NT2/D1 (cell line): ENCODE data around the gene PCNT.
"Not testable (repeated sequence)": the region's sequence is repeated elsewhere in the genome, so short reads cannot be mapped to it uniquely, and the experiment has no call there.

Source experiments
- DNase-seq: peaks from one replicate; pipeline ENCODE4 v3.0.0-alpha.2; 2011; ENCODE audit warnings: low read depth, low spot score
- H3K27me3 ChIP-seq: 2 replicates; pipeline ENCODE4 v1.6.0; 2011; ENCODE audit warnings: mild to moderate bottlenecking; ENCODE audit not compliant: insufficient read length, insufficient read depth
- H3K36me3 ChIP-seq: 2 replicates; pipeline ENCODE4 v1.6.1; 2011; ENCODE audit warnings: mild to moderate bottlenecking, low read length, mixed read lengths; ENCODE audit not compliant: insufficient read depth, insufficient read length
- H3K4me1 ChIP-seq: 2 replicates; pipeline ENCODE4 v1.5.1; 2011; ENCODE audit not compliant: insufficient read depth, insufficient read length
- H3K4me3 ChIP-seq: 2 replicates; pipeline ENCODE4 v1.5.1; 2011; ENCODE audit warnings: low read depth; ENCODE audit not compliant: insufficient read length
- H3K9ac ChIP-seq: 2 replicates; pipeline ENCODE4 v1.6.0; 2011; ENCODE audit warnings: low read depth; ENCODE audit not compliant: insufficient read length
- H3K9me3 ChIP-seq: 2 replicates; pipeline ENCODE4 v1.5.1; 2011; ENCODE audit warnings: mild to moderate bottlenecking, low read length; ENCODE audit not compliant: insufficient read depth
- SUZ12 ChIP-seq: IDR thresholded peaks from 2 replicates; pipeline ENCODE4 v1.6.1; 2011; ENCODE audit not compliant: insufficient read length, insufficient read depth; ENCODE audit errors: extremely low read depth
- YY1 ChIP-seq: IDR thresholded peaks from 2 replicates; pipeline ENCODE4 v1.6.1; 2011; ENCODE audit not compliant: insufficient read length, insufficient read depth
- ZNF274 ChIP-seq: IDR thresholded peaks from 2 replicates; pipeline ENCODE4 v1.6.1; 2011; ENCODE audit warnings: mild to moderate bottlenecking, low read depth, low read length

Gene PCNT

DNA sequence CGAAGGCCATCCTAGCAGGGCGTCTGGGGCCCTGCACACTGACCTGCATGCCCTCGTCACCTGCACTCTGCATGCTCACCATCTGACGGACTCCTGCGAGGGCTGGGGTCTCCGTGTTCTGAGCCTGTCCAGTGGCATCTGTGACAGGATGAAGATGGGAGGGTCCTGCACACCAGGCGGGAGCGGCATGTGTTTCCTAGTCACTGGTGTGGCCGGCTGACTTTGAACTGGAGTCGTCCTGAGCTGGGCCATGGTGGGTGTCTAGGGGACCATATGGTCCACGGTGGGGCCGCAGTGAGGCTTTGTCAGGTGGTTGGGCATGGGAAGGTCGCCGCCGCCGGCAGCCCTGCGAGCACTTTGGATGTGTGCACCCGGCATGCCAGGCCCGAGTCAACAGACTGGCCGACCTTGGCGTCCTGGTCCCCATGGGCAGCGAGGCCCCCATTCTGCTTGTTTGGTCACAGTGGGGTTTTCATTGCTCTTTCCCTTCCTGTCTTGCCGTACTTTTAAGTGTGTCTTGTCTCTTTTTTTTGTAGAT is 118.1 kb downstream of the PCNT start:
- Histone ChIP-seq H3K9ac (no peak overlapping the region), H3K27me3 (no peaks in the 10 kb centered on the region), H3K9me3 (no peaks in the 10 kb centered on the region), H3K4me3 (no peak overlapping the region), H3K4me1 (peaks cover 16% of the 10 kb centered on the region), H3K36me3 (peaks cover 90% of the 10 kb centered on the region)
- DNase-seq, result no peak
- TF ChIP-seq ZNF274 (no peak), YY1 (no peak), SUZ12 (no peak)

DNA sequence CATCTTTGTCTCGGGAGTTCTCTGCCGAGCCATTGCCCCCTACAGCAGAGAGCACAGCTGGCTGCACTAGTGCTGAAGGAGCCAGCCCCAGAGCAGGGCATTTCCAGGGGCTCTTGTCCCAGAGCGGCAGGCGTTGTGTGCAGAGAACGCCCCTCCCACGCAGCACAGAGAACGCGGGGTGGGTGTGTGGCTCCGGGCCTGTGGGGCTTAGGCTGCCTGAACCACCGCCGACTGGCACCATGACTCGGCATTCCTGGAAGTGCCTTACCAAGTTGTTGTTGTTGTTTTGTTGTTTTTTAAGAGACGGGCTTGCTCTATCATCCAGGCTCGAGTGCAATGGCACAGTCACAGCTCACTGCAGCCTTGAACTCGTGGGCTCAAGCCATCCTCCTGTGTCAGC is 119.0 kb downstream of the PCNT start:
- Histone ChIP-seq H3K4me3 (no peak overlapping the region), H3K9ac (no peak overlapping the region), H3K27me3 (no peaks in the 10 kb centered on the region), H3K4me1 (peaks cover 10% of the 10 kb centered on the region), H3K36me3 (peaks cover 85% of the 10 kb centered on the region), H3K9me3 (0 out of 2 replicates have a peak, but pooled peaks cover under 1% of the 10 kb centered on the region)
- no peak for DNase-seq
- TF ChIP-seq ZNF274, result no peak
- TF ChIP-seq YY1, result no peak
- no peak for TF ChIP-seq SUZ12

DNA sequence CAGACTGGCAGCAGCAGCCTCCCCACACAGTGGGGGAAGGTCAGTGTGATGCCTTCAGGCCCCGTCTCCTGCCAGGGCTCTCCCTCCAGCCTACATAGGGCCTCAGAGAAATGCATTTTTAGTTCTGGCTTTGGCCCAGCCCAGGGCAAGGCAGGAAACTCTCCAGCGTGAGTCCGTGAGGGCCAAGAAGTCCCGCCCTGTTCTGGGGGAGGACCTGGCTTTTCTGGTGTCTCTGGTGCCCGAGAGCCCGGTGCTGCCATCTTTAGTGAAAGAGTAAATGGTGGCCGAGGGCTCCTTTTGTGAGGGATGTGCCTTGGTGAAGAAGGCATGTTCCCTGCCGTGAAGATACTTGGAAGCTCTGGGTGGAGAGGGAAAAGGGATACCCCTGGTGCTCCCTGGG is 120.0 kb downstream of the PCNT start:
- TF ChIP-seq YY1 (no peak), SUZ12 (no peak), ZNF274 (no peak)
- peaks cover 10% of the 10 kb centered on the region; the same call in 1 of the 2 replicates for H3K9me3 ChIP-seq
- no peak for DNase-seq
- H3K4me1 ChIP-seq, result peaks cover 7% of the 10 kb centered on the region
- peaks cover 78% of the 10 kb centered on the region for H3K36me3 ChIP-seq
- H3K27me3 ChIP-seq, result no peaks in the 10 kb centered on the region
- no peak overlapping the region for H3K9ac ChIP-seq
- no peak overlapping the region for H3K4me3 ChIP-seq

DNA sequence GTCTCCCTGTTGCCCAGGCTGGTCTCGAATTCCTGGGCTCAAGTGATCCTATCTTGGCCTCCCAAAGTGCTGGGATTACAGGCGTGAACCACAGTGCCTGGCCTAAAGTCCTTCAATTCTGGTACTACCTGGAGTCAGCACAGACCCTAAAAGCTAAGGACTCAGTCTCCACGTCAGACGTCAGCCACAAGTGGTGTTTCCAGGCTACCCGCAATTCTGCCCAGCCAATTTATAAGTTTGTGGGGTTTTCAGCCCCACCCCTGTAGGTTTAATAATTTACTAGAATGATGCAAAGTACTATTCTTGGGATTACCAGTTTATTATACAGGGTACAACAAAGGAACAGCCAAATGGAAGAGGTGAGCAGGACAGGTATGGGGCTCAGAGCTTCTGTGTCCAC is 124.2 kb downstream of the PCNT start:
- Histone ChIP-seq H3K4me1 (peaks cover 5% of the 10 kb centered on the region), H3K36me3 (peaks cover 53% of the 10 kb centered on the region), H3K9ac (no peak overlapping the region), H3K27me3 (no peaks in the 10 kb centered on the region), H3K4me3 (no peak overlapping the region), H3K9me3 (peaks cover 28% of the 10 kb centered on the region; the same call in 1 of the 2 replicates)
- no peak for TF ChIP-seq SUZ12
- no peak for TF ChIP-seq YY1
- TF ChIP-seq ZNF274, result no peak
- DNase-seq, result no peak

DNA sequence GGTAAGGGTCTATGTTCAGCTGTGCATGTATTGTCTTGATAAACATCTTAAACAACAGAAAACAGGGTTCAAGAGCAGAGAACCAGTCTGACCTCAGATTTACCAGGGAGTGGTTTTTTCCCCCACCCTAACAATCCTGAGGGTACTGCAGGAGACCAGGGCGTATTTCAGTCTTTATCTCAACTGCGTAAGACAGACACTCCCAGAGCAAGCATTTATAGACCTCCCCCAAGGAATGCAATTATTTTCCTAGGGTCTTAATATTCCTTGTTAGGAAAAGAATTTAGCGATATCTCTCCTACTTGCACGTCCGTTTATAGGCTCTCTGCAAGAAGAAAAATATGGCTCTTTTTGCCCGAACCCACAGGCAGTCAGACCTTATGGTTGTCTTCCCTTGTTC is 124.9 kb downstream of the PCNT start:
- H3K36me3 ChIP-seq, result peaks cover 48% of the 10 kb centered on the region
- H3K27me3 ChIP-seq, DNase-seq, H3K4me3 ChIP-seq, H3K9ac ChIP-seq, H3K4me1 ChIP-seq: not testable (repeated sequence)
- peaks cover 28% of the 10 kb centered on the region; the same call in 1 of the 2 replicates for H3K9me3 ChIP-seq

DNA sequence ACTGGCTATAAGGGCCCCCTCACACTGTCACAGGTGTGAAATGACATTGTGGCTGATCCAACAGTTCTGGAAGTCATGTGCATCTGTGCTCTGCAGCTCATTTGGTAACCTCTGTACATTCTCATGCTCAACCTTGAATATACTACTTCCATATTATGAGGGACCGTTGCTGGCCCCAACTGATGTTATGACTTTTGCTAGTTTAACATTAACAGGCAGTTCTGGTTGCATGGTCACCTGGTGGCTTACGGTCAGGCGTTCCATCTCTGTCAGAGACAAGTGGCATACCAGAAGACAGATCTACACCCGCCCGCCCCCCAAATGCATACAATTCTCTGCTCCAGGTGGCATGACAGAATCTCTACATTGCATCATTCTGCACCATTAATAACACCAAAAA is 128.8 kb downstream of the PCNT start:
- Histone ChIP-seq H3K9me3 (peaks cover 28% of the 10 kb centered on the region; the same call in 1 of the 2 replicates), H3K36me3 (peaks cover 43% of the 10 kb centered on the region), H3K4me3 (no peak overlapping the region), H3K27me3 (no peaks in the 10 kb centered on the region), H3K9ac (no peak overlapping the region), H3K4me1 (peaks cover 2% of the 10 kb centered on the region)
- no peak for DNase-seq
- no peak for TF ChIP-seq YY1
- no peak for TF ChIP-seq ZNF274
- no peak for TF ChIP-seq SUZ12

DNA sequence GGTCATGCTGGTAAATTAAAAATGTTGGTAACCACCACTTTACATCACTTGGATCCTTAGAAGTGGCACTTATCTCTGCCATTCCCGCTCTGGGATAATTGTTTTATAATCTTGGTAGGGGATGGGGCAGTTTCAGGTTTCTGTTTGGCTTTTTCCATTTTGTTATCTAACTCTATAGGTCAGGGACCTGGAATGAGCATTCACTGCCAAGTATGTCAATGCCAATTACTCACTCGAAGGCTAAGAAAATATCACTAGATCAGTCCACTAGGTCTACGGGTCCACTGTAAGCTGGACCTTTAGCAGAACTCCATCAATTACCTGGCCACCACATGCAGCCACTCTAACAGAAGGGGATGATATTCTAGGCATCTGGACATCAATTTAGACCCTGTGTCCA is 130.2 kb downstream of the PCNT start:
- no peak for TF ChIP-seq SUZ12
- TF ChIP-seq YY1, result no peak
- TF ChIP-seq ZNF274, result no peak
- H3K9ac ChIP-seq, result no peak overlapping the region
- peaks cover 16% of the 10 kb centered on the region; the same call in 1 of the 2 replicates for H3K9me3 ChIP-seq
- no peak overlapping the region for H3K4me3 ChIP-seq
- DNase-seq, result no peak
- H3K36me3 ChIP-seq, result peaks cover 41% of the 10 kb centered on the region
- no peaks in the 10 kb centered on the region for H3K27me3 ChIP-seq
- peaks cover 2% of the 10 kb centered on the region for H3K4me1 ChIP-seq
